ENCODE data around the gene CNN3. TPM values are rescaled to one million over a fixed set of nuclear protein-coding genes. Genes with fewer than 3 reads are reported as not detected.

Gene CNN3
- total and polyA plus RNA-seq, 2 donors (not counting 3 experiments of a cell fraction or from before 2014, with no cell fraction given): 174 to 392 TPM

DNA sequence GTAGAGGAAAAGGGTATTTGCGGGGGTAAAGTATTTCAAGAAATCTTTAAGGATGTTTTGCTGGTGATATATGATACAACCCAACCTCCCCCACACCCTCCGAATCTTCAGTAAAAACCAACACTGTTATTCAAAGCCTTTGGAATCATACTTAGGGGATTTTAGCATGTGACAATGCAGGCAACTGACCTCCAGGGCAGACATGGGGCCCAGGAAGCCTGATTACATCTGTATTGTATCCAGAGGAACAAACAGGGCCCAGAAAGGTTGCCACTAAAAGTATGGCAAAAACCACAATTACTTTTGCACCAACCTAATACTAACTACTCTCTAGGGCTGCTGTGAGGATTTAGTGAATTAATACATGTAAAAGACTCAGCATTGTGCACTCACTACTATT lies 43.9 kb upstream of the CNN3 start:
- no peaks in the 10 kb centered on the region for H3K36me3 ChIP-seq (ENCODE audit: control insufficient read depth in 2 of 2, extremely low read depth in 1 of 2, insufficient read depth in 2 of 2, low read length in 2 of 2)
- ChIA-PET CTCF (no interaction called here), POLR2A (no interaction called here)
- H3K79me2 ChIP-seq (ENCODE audit: control insufficient read depth, insufficient read depth, low read length): no peaks in the 10 kb centered on the region
- H3K27ac ChIP-seq (ENCODE audit: insufficient read depth, low read depth, low read length): peak overlapping the region; percentile 27
- H3K9me1 ChIP-seq (replicated peaks; ENCODE audit: control insufficient read depth, extremely low read depth, insufficient read depth, low read length): no peaks in the 10 kb centered on the region
- FAIRE-seq (peak; percentile 24), DNase-seq (ENCODE audit: low read depth, low spot score) (peak; percentile 12)
- H3K4me2 ChIP-seq (ENCODE audit: insufficient read depth, low read length): peak overlapping the region; percentile 75
- dilution Hi-C loops (cut with MboI; ENCODE audit: extremely low pct_ligation_motif_present, low sequenced_read_pairs): no loop called here
- no TSS peak for BruUV-seq (replicated peaks)
- no peaks in the 10 kb centered on the region for H4K20me1 ChIP-seq (replicated peaks; ENCODE audit: control insufficient read depth, extremely low read depth, insufficient read depth, low read length)
- TF ChIP-seq GATA2 (IDR thresholded peaks at IDR 0.05; ENCODE audit: insufficient read depth, insufficient read length, low read depth, low read length): peak; percentile 35
- TF ChIP-seq EZH2 (IDR thresholded peaks at IDR 0.05; ENCODE audit: borderline replicate concordance, low read depth, low read length, severe bottlenecking): no peak
- TF ChIP-seq JUN (IDR thresholded peaks at IDR 0.05; ENCODE audit: borderline replicate concordance, insufficient read depth, insufficient read length, low read depth): no peak
- H3K9me3 ChIP-seq (replicated peaks; ENCODE audit: control insufficient read depth, insufficient read depth, low read length): no peaks in the 10 kb centered on the region
- no peaks in the 10 kb centered on the region for H3K27me3 ChIP-seq (ENCODE audit: control insufficient read depth in 2 of 2, insufficient read depth in 2 of 2, low read length in 2 of 2)
- peak overlapping the region; percentile 44 for H2AFZ ChIP-seq (ENCODE audit: low read depth, low read length)
- intact Hi-C loops (cut with micrococcal nuclease): loop anchor here (1.0 kb wide), 2 partner anchors 10 to 44 kb away; no protein-coding TSS in a partner anchor
- no peak overlapping the region for H3K9ac ChIP-seq (replicated peaks; ENCODE audit: extremely low read depth, insufficient read depth, low read length)
- H3K4me1 ChIP-seq (ENCODE audit: control insufficient read depth, extremely low read depth, insufficient read depth, low read length): peaks cover 29% of the 10 kb centered on the region
- no peak overlapping the region for H3K4me3 ChIP-seq (replicated peaks in 1 of 3; ENCODE audit: insufficient read depth in 1 of 3, low read depth in 1 of 3, low read length in 3 of 3)

DNA sequence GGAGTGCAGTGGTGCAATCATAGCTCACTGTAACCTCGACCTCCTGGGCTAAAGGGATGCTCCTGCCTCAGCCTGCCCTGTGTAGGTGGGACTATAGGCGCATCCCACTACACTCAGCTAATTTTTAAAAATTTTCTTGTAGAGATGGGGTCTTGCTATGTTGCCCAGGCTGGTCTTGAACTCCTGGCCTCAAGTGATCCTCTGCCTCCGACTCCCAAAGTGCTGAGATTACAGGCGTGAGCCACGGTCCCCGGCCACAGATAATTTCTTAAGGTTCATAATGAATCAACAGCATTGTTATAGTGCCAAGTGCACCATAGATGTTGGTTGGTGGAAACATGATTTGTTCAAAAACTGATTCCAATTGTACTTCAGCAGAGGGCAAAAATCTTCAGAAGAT lies 42.2 kb upstream of the CNN3 start:
- TF ChIP-seq EZH2 (IDR thresholded peaks at IDR 0.05; ENCODE audit: borderline replicate concordance, low read depth, low read length, severe bottlenecking): no peak
- no peak for TF ChIP-seq JUN (IDR thresholded peaks at IDR 0.05; ENCODE audit: borderline replicate concordance, insufficient read depth, insufficient read length, low read depth)
- TF ChIP-seq, protein P1, sequence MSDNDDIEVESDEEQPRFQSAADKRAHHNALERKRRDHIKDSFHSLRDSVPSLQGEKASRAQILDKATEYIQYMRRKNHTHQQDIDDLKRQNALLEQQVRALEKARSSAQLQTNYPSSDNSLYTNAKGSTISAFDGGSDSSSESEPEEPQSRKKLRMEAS (IDR thresholded peaks at IDR 0.05; ENCODE audit: insufficient read depth, insufficient read length): no peak
- no peak for TF ChIP-seq POLR2AphosphoS5 (IDR thresholded peaks at IDR 0.05; ENCODE audit: insufficient read depth, low read depth, low read length)
- TF ChIP-seq, protein P2, sequence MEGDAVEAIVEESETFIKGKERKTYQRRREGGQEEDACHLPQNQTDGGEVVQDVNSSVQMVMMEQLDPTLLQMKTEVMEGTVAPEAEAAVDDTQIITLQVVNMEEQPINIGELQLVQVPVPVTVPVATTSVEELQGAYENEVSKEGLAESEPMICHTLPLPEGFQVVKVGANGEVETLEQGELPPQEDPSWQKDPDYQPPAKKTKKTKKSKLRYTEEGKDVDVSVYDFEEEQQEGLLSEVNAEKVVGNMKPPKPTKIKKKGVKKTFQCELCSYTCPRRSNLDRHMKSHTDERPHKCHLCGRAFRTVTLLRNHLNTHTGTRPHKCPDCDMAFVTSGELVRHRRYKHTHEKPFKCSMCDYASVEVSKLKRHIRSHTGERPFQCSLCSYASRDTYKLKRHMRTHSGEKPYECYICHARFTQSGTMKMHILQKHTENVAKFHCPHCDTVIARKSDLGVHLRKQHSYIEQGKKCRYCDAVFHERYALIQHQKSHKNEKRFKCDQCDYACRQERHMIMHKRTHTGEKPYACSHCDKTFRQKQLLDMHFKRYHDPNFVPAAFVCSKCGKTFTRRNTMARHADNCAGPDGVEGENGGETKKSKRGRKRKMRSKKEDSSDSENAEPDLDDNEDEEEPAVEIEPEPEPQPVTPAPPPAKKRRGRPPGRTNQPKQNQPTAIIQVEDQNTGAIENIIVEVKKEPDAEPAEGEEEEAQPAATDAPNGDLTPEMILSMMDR (IDR thresholded peaks at IDR 0.05; ENCODE audit: extremely low read depth in 1 of 2, insufficient read depth in 1 of 2, low read depth in 1 of 2, low read length in 2 of 2): no peak
- TF ChIP-seq GATA2 (IDR thresholded peaks at IDR 0.05; ENCODE audit: insufficient read depth, insufficient read length, low read depth, low read length): no peak
- no peak for TF ChIP-seq POLR2A (IDR thresholded peaks at IDR 0.05; ENCODE audit: low read depth, low read length)
- TF ChIP-seq FOS (IDR thresholded peaks at IDR 0.05; ENCODE audit: borderline replicate concordance, insufficient read depth, low read length): no peak
- no peak for TF ChIP-seq MYC (IDR thresholded peaks at IDR 0.05; ENCODE audit: low read depth, low read length)
- POLR2A ChIA-PET: no interaction called here
- Histone ChIP-seq H3K79me2 (ENCODE audit: control insufficient read depth, insufficient read depth, low read length) (no peaks in the 10 kb centered on the region), H3K4me1 (ENCODE audit: control insufficient read depth, extremely low read depth, insufficient read depth, low read length) (peaks cover 29% of the 10 kb centered on the region), H3K36me3 (ENCODE audit: control insufficient read depth in 2 of 2, extremely low read depth in 1 of 2, insufficient read depth in 2 of 2, low read length in 2 of 2) (no peaks in the 10 kb centered on the region), H4K20me1 (replicated peaks; ENCODE audit: control insufficient read depth, extremely low read depth, insufficient read depth, low read length) (no peaks in the 10 kb centered on the region), H3K4me2 (ENCODE audit: insufficient read depth, low read length) (no peak overlapping the region), H3K4me3 (replicated peaks in 1 of 3; ENCODE audit: insufficient read depth in 1 of 3, low read depth in 1 of 3, low read length in 3 of 3) (no peak overlapping the region), H2AFZ (ENCODE audit: low read depth, low read length) (no peak overlapping the region), H3K9me3 (replicated peaks; ENCODE audit: control insufficient read depth, insufficient read depth, low read length) (no peaks in the 10 kb centered on the region), H3K27ac (ENCODE audit: insufficient read depth, low read depth, low read length) (no peak overlapping the region), H3K9ac (replicated peaks; ENCODE audit: extremely low read depth, insufficient read depth, low read length) (no peak overlapping the region), H3K9me1 (replicated peaks; ENCODE audit: control insufficient read depth, extremely low read depth, insufficient read depth, low read length) (no peaks in the 10 kb centered on the region), H3K27me3 (ENCODE audit: control insufficient read depth in 2 of 2, insufficient read depth in 2 of 2, low read length in 2 of 2) (no peaks in the 10 kb centered on the region)
- dilution Hi-C loops (cut with MboI; ENCODE audit: extremely low pct_ligation_motif_present, low sequenced_read_pairs) (no loop called here), intact Hi-C loops (cut with micrococcal nuclease) (no loop called here)
- no peak for DNase-seq (ENCODE audit: low read depth, low spot score)
- no peak for FAIRE-seq
- CTCF ChIA-PET: no interaction called here
- BruUV-seq (replicated peaks): no TSS peak

All from endothelial cell of umbilical vein (primary cell).